H9 (cell line): ENCODE measurements around the gene PSTK. TPM values are rescaled to one million over a fixed set of nuclear protein-coding genes. Genes with fewer than 3 reads are reported as not detected.

Source experiments
- DNase-seq: peaks from one replicate; pipeline ENCODE4 v3.0.0-alpha.2; 2017
- H2AFZ ChIP-seq: one replicate; pipeline ENCODE4 v1.6.1; 2013; ENCODE audit warnings: mild to moderate bottlenecking, low read length, control low read depth, moderate library complexity
- H2AK5ac ChIP-seq: 2 replicates; pipeline ENCODE4 v1.6.1; 2013; ENCODE audit warnings: low read length, control low read depth, mixed read lengths; ENCODE audit not compliant: insufficient read length
- H2BK120ac ChIP-seq: one replicate; pipeline ENCODE4 v1.6.1; 2013; ENCODE audit warnings: low read depth, mild to moderate bottlenecking, low read length, control low read depth, inconsistent platforms; ENCODE audit not compliant: poor library complexity, severe bottlenecking
- H2BK12ac ChIP-seq: 2 replicates; pipeline ENCODE4 v1.6.1; 2013; ENCODE audit warnings: low read length, control low read depth, mixed read lengths, low read depth; ENCODE audit not compliant: insufficient read length
- H2BK15ac ChIP-seq: 2 replicates; pipeline ENCODE4 v1.6.1; 2013; ENCODE audit warnings: low read depth, low read length, control low read depth
- H2BK20ac ChIP-seq: one replicate; pipeline ENCODE4 v1.6.1; 2013; ENCODE audit warnings: low read depth, mild to moderate bottlenecking, low read length, control low read depth, inconsistent platforms; ENCODE audit not compliant: poor library complexity, severe bottlenecking
- H2BK5ac ChIP-seq: 2 replicates; pipeline ENCODE4 v1.6.1; 2013; ENCODE audit warnings: low read length, control low read depth, mixed read lengths; ENCODE audit not compliant: insufficient read length
- H3K14ac ChIP-seq: 2 replicates; pipeline ENCODE4 v1.6.1; 2013; ENCODE audit warnings: low read length, control low read depth; ENCODE audit not compliant: insufficient read depth
- H3K18ac ChIP-seq: 2 replicates; pipeline ENCODE4 v1.6.1; 2013; ENCODE audit warnings: low read depth, mild to moderate bottlenecking, mixed read lengths, low read length, control low read depth; ENCODE audit not compliant: insufficient read length
- H3K23ac ChIP-seq: 2 replicates; pipeline ENCODE4 v1.6.1; 2013; ENCODE audit warnings: low read length, control low read depth, mixed read lengths, low read depth; ENCODE audit not compliant: insufficient read length
- H3K23me2 ChIP-seq: 2 replicates; pipeline ENCODE4 v1.6.1; 2013; ENCODE audit warnings: low read depth, mild to moderate bottlenecking, mixed read lengths, low read length, control low read depth; ENCODE audit not compliant: insufficient read length, poor library complexity, severe bottlenecking
- H3K27ac ChIP-seq: 2 replicates; pipeline ENCODE4 v1.5.1; 2013; ENCODE audit warnings: low read length, control low read depth, mixed read lengths, low read depth; ENCODE audit not compliant: insufficient read length
- H3K27me3 ChIP-seq: 2 replicates; pipeline ENCODE4 v1.6.1; 2013; ENCODE audit warnings: low read length, control low read depth, inconsistent platforms; ENCODE audit not compliant: insufficient read depth
- H3K4ac ChIP-seq: 2 replicates; pipeline ENCODE4 v1.6.1; 2013; ENCODE audit warnings: low read depth, mild to moderate bottlenecking, control low read depth, inconsistent platforms, low read length, moderate library complexity
- H3K4me1 ChIP-seq: 2 replicates; pipeline ENCODE4 v1.6.1; 2013; ENCODE audit warnings: low read length, control low read depth, inconsistent platforms; ENCODE audit not compliant: insufficient read depth
- H3K4me2 ChIP-seq: 2 replicates; pipeline ENCODE4 v1.6.1; 2013; ENCODE audit warnings: low read length, control low read depth, mixed read lengths; ENCODE audit not compliant: insufficient read length, insufficient read depth
- H3K56ac ChIP-seq: 2 replicates; pipeline ENCODE4 v1.6.1; 2013; ENCODE audit warnings: low read depth, mild to moderate bottlenecking, mixed read lengths, low read length, control low read depth; ENCODE audit not compliant: insufficient read length
- H3K79me1 ChIP-seq: 2 replicates; pipeline ENCODE4 v1.6.1; 2013; ENCODE audit warnings: low read depth, mild to moderate bottlenecking, moderate library complexity, low read length, control low read depth, inconsistent platforms; ENCODE audit not compliant: insufficient read depth, poor library complexity, severe bottlenecking
- H3K79me2 ChIP-seq: 2 replicates; pipeline ENCODE4 v1.6.1; 2013; ENCODE audit warnings: low read length, control low read depth, inconsistent platforms; ENCODE audit not compliant: insufficient read depth
- H3K9ac ChIP-seq: 2 replicates; pipeline ENCODE4 v1.6.1; 2013; ENCODE audit warnings: low read length, control low read depth, mixed read lengths; ENCODE audit not compliant: insufficient read length; ENCODE audit errors: extremely low read depth
- H3K9me3 ChIP-seq: one replicate; pipeline ENCODE4 v1.6.1; 2013; ENCODE audit warnings: low read depth, low read length, inconsistent platforms; ENCODE audit not compliant: control insufficient read depth
- H3T11ph ChIP-seq: one replicate; pipeline ENCODE4 v1.6.1; 2013; ENCODE audit warnings: mild to moderate bottlenecking, low read length, control low read depth, inconsistent platforms
- H4K20me1 ChIP-seq: one replicate; pipeline ENCODE4 v1.6.1; 2013; ENCODE audit not compliant: control insufficient read depth, insufficient read length, insufficient read depth
- H4K5ac ChIP-seq: 2 replicates; pipeline ENCODE4 v1.6.1; 2013; ENCODE audit warnings: low read depth, mild to moderate bottlenecking, mixed read lengths, low read length, control low read depth; ENCODE audit not compliant: insufficient read length
- H4K8ac ChIP-seq: replicated peaks from 2 replicates; pipeline ENCODE4 v1.6.1; 2013; ENCODE audit warnings: low read length, control low read depth, mixed read lengths, low read depth; ENCODE audit not compliant: insufficient read length
- H4K91ac ChIP-seq: 2 replicates; pipeline ENCODE4 v1.6.1; 2013; ENCODE audit warnings: low read depth, mild to moderate bottlenecking, moderate library complexity, mixed read lengths, low read length, control low read depth; ENCODE audit not compliant: insufficient read length
- H3K27ac Mint-ChIP-seq, 3 experiments: 2 replicates in 2 of 3; 3 replicates in 1 of 3; pipeline ENCODE4 v1.8.0; 2020 to 2021; ENCODE audit warnings: mixed read lengths in 3 of 3, mild to moderate bottlenecking in 1 of 3, moderate library complexity in 1 of 3
- H3K27me3 Mint-ChIP-seq: 2 replicates; pipeline ENCODE4 v1.8.0; 2021; ENCODE audit warnings: low read depth, mild to moderate bottlenecking, moderate library complexity, mixed read lengths
- H3K36me3 Mint-ChIP-seq, 3 experiments: 2 replicates in 2 of 3; 3 replicates in 1 of 3; pipeline ENCODE4 v1.8.0; 2020 to 2021; ENCODE audit warnings: low read depth in 3 of 3, mixed read lengths in 3 of 3; ENCODE audit not compliant: insufficient read depth in 1 of 3
- H3K4me1 Mint-ChIP-seq, 2 experiments: 2 replicates each; pipeline ENCODE4 v1.8.0; 2020; ENCODE audit warnings: mixed read lengths in 2 of 2
- H3K4me3 Mint-ChIP-seq, 2 experiments: 2 replicates in 1 of 2; 3 replicates in 1 of 2; pipeline ENCODE4 v1.8.0; 2020 to 2021; ENCODE audit warnings: mild to moderate bottlenecking in 2 of 2, mixed read lengths in 2 of 2, moderate library complexity in 1 of 2
- H3K9me3 Mint-ChIP-seq, 2 experiments: 2 replicates in 1 of 2; 3 replicates in 1 of 2; pipeline ENCODE4 v1.8.0; 2020; ENCODE audit warnings: mild to moderate bottlenecking in 2 of 2, mixed read lengths in 2 of 2, moderate library complexity in 1 of 2
- CTCF ChIP-seq: fragments of 200-600 bp; sonication (generic); conservative IDR thresholded peaks from 3 replicates; pipeline ENCODE4 v1.8.0; 2021; ENCODE audit warnings: antibody characterized with exemption, mild to moderate bottlenecking
- WGBS: extraction: QIAGEN DNeasy Blood & Tissue Kit; methylation state at CpG from one replicate; pipeline ENCODE4 v1.1.7; 2013; ENCODE audit warnings: missing lambda C conversion rate, low lambda C conversion rate, mixed read lengths; ENCODE audit not compliant: insufficient read length; ENCODE audit errors: extremely low coverage; 5-methylcytosine and 5-hydroxymethylcytosine counted together
- long read RNA-seq: library from polyadenylated mRNA; unstranded; transcript quantifications from one replicate; pipeline ENCODE4 v2.0.0, GENCODE V29; 2020
- total RNA-seq: library from RNA; stranded (reverse); gene quantifications from 2 replicates; pipeline ENCODE4 v1.2.1, GENCODE V29; 2021

The PSTK gene
- total RNA-seq: 8.0 and 8.7 TPM in 2 replicates
- long read RNA-seq, transcript PSTK-201 (7 exons, 1,705 nt): minor isoform, 6 of 36 reads
- long read RNA-seq, transcript PSTK-203 (6 exons, 1,098 nt): major isoform, 17 of 36 reads
- long read RNA-seq, partial matches to known transcripts: 0 of 36 reads
- long read RNA-seq, other reads (novel, unspliced or antisense): 11 of 36 reads

DNA sequence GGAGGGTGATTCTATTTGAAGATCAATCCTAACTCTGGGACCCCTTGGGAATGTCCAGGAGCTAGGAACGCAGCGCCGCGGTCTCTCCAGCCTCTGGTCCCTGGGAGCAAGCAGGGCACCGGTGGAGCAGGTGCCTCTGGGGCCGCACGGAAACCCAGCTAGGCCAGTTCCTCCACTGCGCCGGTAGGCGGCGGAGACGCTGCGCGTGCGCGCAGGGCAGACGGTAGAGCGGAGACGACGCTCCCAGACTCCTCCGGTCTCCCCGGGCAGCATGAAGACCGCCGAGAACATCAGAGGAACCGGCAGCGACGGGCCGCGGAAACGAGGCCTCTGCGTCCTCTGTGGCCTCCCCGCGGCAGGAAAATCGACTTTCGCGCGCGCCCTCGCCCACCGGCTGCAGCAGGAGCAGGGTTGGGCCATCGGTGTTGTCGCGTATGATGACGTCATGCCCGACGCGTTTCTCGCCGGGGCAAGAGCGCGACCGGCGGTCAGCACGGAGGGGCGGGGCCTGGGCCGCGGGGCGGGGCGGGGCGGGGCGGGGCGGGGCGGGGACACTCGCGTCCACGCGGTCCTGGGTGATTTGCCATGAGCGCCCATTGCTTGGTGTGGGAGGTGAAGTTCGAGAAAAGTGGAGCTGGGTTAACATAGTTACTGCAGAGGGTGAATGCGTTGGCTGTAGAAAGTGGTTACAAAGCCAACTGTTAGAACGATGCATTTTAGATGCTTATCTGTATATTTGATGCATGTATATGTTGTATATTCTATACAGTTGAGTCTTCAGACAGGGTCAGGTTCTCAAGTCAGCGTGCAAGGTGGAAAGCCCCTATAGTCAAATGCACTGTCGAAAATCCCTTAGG lies at the start of gene PSTK:
Gene PSTK (plus strand): TSS at position 193 of the 857 bp plus-strand sequence. CDS start 79 bp downstream, at position 272.
- peak within 1 kb of the TSS; percentile 97 to 99 (median 98); a peak in 6 of 7 replicates for H3K27ac Mint-ChIP-seq
- no peaks in the 10 kb centered on the region for H4K20me1 ChIP-seq
- no peaks in the 10 kb centered on the region for H3K9me3 ChIP-seq
- H4K91ac ChIP-seq: no peak within 1 kb of the TSS
- peak within 1 kb of the TSS; percentile 83 for H3K4me2 ChIP-seq
- WGBS: no CpG with 5 or more reads among the region's 73 CpGs
- no peak within 1 kb of the TSS for H2BK15ac ChIP-seq
- H3K23ac ChIP-seq: no peak within 1 kb of the TSS
- TF ChIP-seq CTCF: peak; percentile 91
- no peaks in the 10 kb centered on the region for H3K79me1 ChIP-seq
- H4K8ac ChIP-seq: no peak within 1 kb of the TSS
- peak within 1 kb of the TSS; percentile 100 for H3K18ac ChIP-seq
- H3K4me1 ChIP-seq: no peaks in the 10 kb centered on the region
- H3K4me1 Mint-ChIP-seq: peaks cover 11 to 17% of the 10 kb centered on the region in 2 experiments
- H3K36me3 Mint-ChIP-seq: peaks cover 0 to 9% (median 7%) of the 10 kb centered on the region in 3 experiments; a peak in 3 of 7 replicates
- H3K27me3 Mint-ChIP-seq: no peaks in the 10 kb centered on the region; the same call in 1 of the 2 replicates
- H2BK5ac ChIP-seq: no peak within 1 kb of the TSS
- no peak within 1 kb of the TSS for H3T11ph ChIP-seq
- H2AK5ac ChIP-seq: no peak within 1 kb of the TSS
- no peak within 1 kb of the TSS for H2BK20ac ChIP-seq
- DNase-seq: peak; percentile 94
- H3K4me3 Mint-ChIP-seq: peak within 1 kb of the TSS; percentile 86 to 88
- H3K4ac ChIP-seq: no peak within 1 kb of the TSS; the same call in 1 of the 2 replicates
- H3K27me3 ChIP-seq: no peaks in the 10 kb centered on the region
- H3K56ac ChIP-seq: no peak within 1 kb of the TSS
- peak within 1 kb of the TSS; percentile 92 for H3K9ac ChIP-seq
- H3K23me2 ChIP-seq: peaks cover 4% of the 10 kb centered on the region
- peak within 1 kb of the TSS; percentile 100 for H3K14ac ChIP-seq
- H3K9me3 Mint-ChIP-seq: no peaks in the 10 kb centered on the region
- H2BK12ac ChIP-seq: no peak within 1 kb of the TSS
- peak within 1 kb of the TSS; percentile 23 for H4K5ac ChIP-seq
- H3K27ac ChIP-seq: peak within 1 kb of the TSS; percentile 34
- H3K79me2 ChIP-seq: no peaks in the 10 kb centered on the region
- H2AFZ ChIP-seq: no peak within 1 kb of the TSS
- peak within 1 kb of the TSS; percentile 96 for H2BK120ac ChIP-seq
